Stimulated activated naive CD8-positive, alpha-beta T cell treated with anti-CD3 and anti-CD28 coated beads, Interleukin-15, Interleukin-2, amounts not matched to agents 100 ng/mL and 50 ng/mL, for 24 hours (primary cell): ENCODE data around the gene RGS19.

Experiments used
- H3K27ac Mint-ChIP-seq: one replicate; pipeline ENCODE4 v1.8.0; 2021; ENCODE audit warnings: mild to moderate bottlenecking, mixed read lengths
- H3K27me3 Mint-ChIP-seq: one replicate; pipeline ENCODE4 v1.8.0; 2021; ENCODE audit warnings: mixed read lengths
- H3K36me3 Mint-ChIP-seq: one replicate; pipeline ENCODE4 v1.8.0; 2021; ENCODE audit warnings: low read depth, mixed read lengths
- H3K4me1 Mint-ChIP-seq: one replicate; pipeline ENCODE4 v1.8.0; 2021; ENCODE audit warnings: low read depth, mixed read lengths
- H3K4me3 Mint-ChIP-seq: one replicate; pipeline ENCODE4 v1.8.0; 2021; ENCODE audit warnings: mild to moderate bottlenecking, mixed read lengths
- H3K9me3 Mint-ChIP-seq: one replicate; pipeline ENCODE4 v1.8.0; 2021; ENCODE audit warnings: mixed read lengths

Gene RGS19

GRCh38 chr20:64036346-64037198 lies 42.7 kb downstream of the RGS19 start:
- no peaks in the 10 kb centered on the region for H3K27me3 Mint-ChIP-seq
- peaks cover 68% of the 10 kb centered on the region for H3K4me1 Mint-ChIP-seq
- H3K4me3 Mint-ChIP-seq = peak overlapping the region; percentile 35
- H3K9me3 Mint-ChIP-seq = no peaks in the 10 kb centered on the region
- peaks cover 14% of the 10 kb centered on the region for H3K36me3 Mint-ChIP-seq
- peak overlapping the region; percentile 71 for H3K27ac Mint-ChIP-seq

- Mint-ChIP-seq H3K36me3 (peaks cover 17% of the 10 kb centered on the region), H3K4me3 (peak within 1 kb of the TSS; percentile 66), H3K27ac (peak within 1 kb of the TSS; percentile 93), H3K9me3 (no peaks in the 10 kb centered on the region), H3K4me1 (peaks cover 65% of the 10 kb centered on the region), H3K27me3 (no peaks in the 10 kb centered on the region)
Measured at GRCh38 chr20:64035933-64036345, 43.4 kb downstream of the RGS19 start, which contains the start of gene C20orf204. TSS of gene C20orf204 (plus strand) at chr20:64036182. CDS start at chr20:64036324, 142 bp downstream.

GRCh38 chr20:64035066-64035932 lies 44.0 kb downstream of the RGS19 start:
- Mint-ChIP-seq H3K9me3 (no peaks in the 10 kb centered on the region), H3K27me3 (no peaks in the 10 kb centered on the region), H3K4me3 (peak overlapping the region; percentile 66), H3K4me1 (peaks cover 59% of the 10 kb centered on the region), H3K27ac (peak overlapping the region; percentile 93), H3K36me3 (peaks cover 21% of the 10 kb centered on the region)

GRCh38 chr20:64033981-64034493 lies 45.3 kb downstream of the RGS19 start:
- Mint-ChIP-seq H3K36me3 (peaks cover 29% of the 10 kb centered on the region), H3K27ac (peak overlapping the region; percentile 93), H3K9me3 (no peaks in the 10 kb centered on the region), H3K4me1 (peaks cover 49% of the 10 kb centered on the region), H3K4me3 (no peak overlapping the region), H3K27me3 (no peaks in the 10 kb centered on the region)

GRCh38 chr20:64032706-64033624 lies 46.4 kb downstream of the RGS19 start:
- H3K27ac Mint-ChIP-seq = no peak overlapping the region
- no peak overlapping the region for H3K4me3 Mint-ChIP-seq
- H3K27me3 Mint-ChIP-seq = no peaks in the 10 kb centered on the region
- peaks cover 36% of the 10 kb centered on the region for H3K36me3 Mint-ChIP-seq
- H3K9me3 Mint-ChIP-seq = no peaks in the 10 kb centered on the region
- peaks cover 49% of the 10 kb centered on the region for H3K4me1 Mint-ChIP-seq

- Mint-ChIP-seq H3K4me1 (peaks cover 38% of the 10 kb centered on the region), H3K27me3 (no peaks in the 10 kb centered on the region), H3K36me3 (peaks cover 46% of the 10 kb centered on the region), H3K27ac (no peak overlapping the region), H3K4me3 (no peak overlapping the region), H3K9me3 (no peaks in the 10 kb centered on the region)
Measured at GRCh38 chr20:64031822-64032314, 47.5 kb downstream of the RGS19 start.

GRCh38 chr20:64030371-64031134 lies 48.8 kb downstream of the RGS19 start:
- Mint-ChIP-seq H3K27ac (no peak overlapping the region), H3K4me1 (peaks cover 25% of the 10 kb centered on the region), H3K27me3 (no peaks in the 10 kb centered on the region), H3K9me3 (no peaks in the 10 kb centered on the region), H3K36me3 (peaks cover 53% of the 10 kb centered on the region), H3K4me3 (no peak overlapping the region)

- H3K36me3 Mint-ChIP-seq = peaks cover 57% of the 10 kb centered on the region
- H3K4me3 Mint-ChIP-seq = no peak overlapping the region
- no peak overlapping the region for H3K27ac Mint-ChIP-seq
- H3K4me1 Mint-ChIP-seq = peaks cover 15% of the 10 kb centered on the region
- no peaks in the 10 kb centered on the region for H3K9me3 Mint-ChIP-seq
- no peaks in the 10 kb centered on the region for H3K27me3 Mint-ChIP-seq
Measured at GRCh38 chr20:64029293-64030117, 49.8 kb downstream of the RGS19 start.

GRCh38 chr20:64027981-64028685 lies 51.2 kb downstream of the RGS19 start:
- Mint-ChIP-seq H3K4me1 (peaks cover 1% of the 10 kb centered on the region), H3K4me3 (no peak overlapping the region), H3K9me3 (no peaks in the 10 kb centered on the region), H3K27me3 (no peaks in the 10 kb centered on the region), H3K36me3 (peaks cover 58% of the 10 kb centered on the region), H3K27ac (no peak overlapping the region)

- Mint-ChIP-seq H3K4me1 (no peaks in the 10 kb centered on the region), H3K36me3 (peaks cover 63% of the 10 kb centered on the region), H3K9me3 (no peaks in the 10 kb centered on the region), H3K27me3 (no peaks in the 10 kb centered on the region), H3K27ac (no peak overlapping the region), H3K4me3 (no peak overlapping the region)
Measured at GRCh38 chr20:64025826-64026412, 53.4 kb downstream of the RGS19 start.

- no peaks in the 10 kb centered on the region for H3K4me1 Mint-ChIP-seq
- no peak overlapping the region for H3K27ac Mint-ChIP-seq
- no peak overlapping the region for H3K4me3 Mint-ChIP-seq
- no peaks in the 10 kb centered on the region for H3K27me3 Mint-ChIP-seq
- no peaks in the 10 kb centered on the region for H3K9me3 Mint-ChIP-seq
- H3K36me3 Mint-ChIP-seq = peaks cover 60% of the 10 kb centered on the region
Measured at GRCh38 chr20:64025101-64025825, 54.1 kb downstream of the RGS19 start.
